ENCODE measurements around the gene KATNB1. TPM values are rescaled to one million over a fixed set of nuclear protein-coding genes. Genes with fewer than 3 reads are reported as not detected.
A peak's percentile ranks its signal among the peaks of the same experiment; 100 is the strongest.

Gene KATNB1
- total RNA-seq, 1 donor from 2014 or later, result 18.0 TPM

GRCh38 chr16:57739756-57740422 is 4.3 kb downstream of the KATNB1 start:
- H3K36me3 ChIP-seq, result peaks cover 27% of the 10 kb centered on the region
- H3K4me3 ChIP-seq, result no peak overlapping the region
- TF ChIP-seq CTCF (IDR thresholded peaks at IDR 0.05), result no peak
- H3K27me3 ChIP-seq (ENCODE audit: low read depth), result no peaks in the 10 kb centered on the region
- no peaks in the 10 kb centered on the region for H3K9me3 ChIP-seq
- ATAC-seq, result no peak
- no peak overlapping the region for H3K27ac ChIP-seq
- no peak for DNase-seq
- intact Hi-C loops (cut with DNase I), result no loop called here
- H3K4me1 ChIP-seq, result peaks cover 12% of the 10 kb centered on the region

GRCh38 chr16:57740423-57741071 is 5.0 kb downstream of the KATNB1 start:
- Histone ChIP-seq H3K9me3 (no peaks in the 10 kb centered on the region), H3K36me3 (peaks cover 30% of the 10 kb centered on the region), H3K27ac (no peak overlapping the region), H3K4me3 (no peak overlapping the region), H3K27me3 (ENCODE audit: low read depth) (no peaks in the 10 kb centered on the region), H3K4me1 (peaks cover 12% of the 10 kb centered on the region)
- TF ChIP-seq CTCF (IDR thresholded peaks at IDR 0.05), result no peak
- intact Hi-C loops (cut with DNase I), result no loop called here
- peak; percentile 36 for DNase-seq
- ATAC-seq, result no peak

- Histone ChIP-seq H3K9me3 (no peaks in the 10 kb centered on the region), H3K4me1 (peaks cover 5% of the 10 kb centered on the region), H3K27me3 (ENCODE audit: low read depth) (no peaks in the 10 kb centered on the region), H3K36me3 (peaks cover 30% of the 10 kb centered on the region), H3K27ac (no peak overlapping the region), H3K4me3 (no peak overlapping the region)
- peak; percentile 38 for DNase-seq
- no peak for TF ChIP-seq CTCF (IDR thresholded peaks at IDR 0.05)
- ATAC-seq, result no peak
- intact Hi-C loops (cut with DNase I), result no loop called here
Measured at GRCh38 chr16:57741660-57742191, 6.2 kb downstream of the KATNB1 start.

- no peak overlapping the region for H3K27ac ChIP-seq
- H3K4me3 ChIP-seq, result no peak overlapping the region
- H3K36me3 ChIP-seq, result peaks cover 33% of the 10 kb centered on the region
- no peak for DNase-seq
- intact Hi-C loops (cut with DNase I), result no loop called here
- no peaks in the 10 kb centered on the region for H3K4me1 ChIP-seq
- no peak for ATAC-seq
- no peaks in the 10 kb centered on the region for H3K27me3 ChIP-seq (ENCODE audit: low read depth)
- H3K9me3 ChIP-seq, result no peaks in the 10 kb centered on the region
- TF ChIP-seq CTCF (IDR thresholded peaks at IDR 0.05), result no peak
Measured at GRCh38 chr16:57742543-57742942, 7.0 kb downstream of the KATNB1 start.

- no peaks in the 10 kb centered on the region for H3K9me3 ChIP-seq
- no peaks in the 10 kb centered on the region for H3K27me3 ChIP-seq (ENCODE audit: low read depth)
- no peaks in the 10 kb centered on the region for H3K4me1 ChIP-seq
- H3K4me3 ChIP-seq, result no peak overlapping the region
- peaks cover 36% of the 10 kb centered on the region for H3K36me3 ChIP-seq
- ATAC-seq, result no peak
- TF ChIP-seq CTCF (IDR thresholded peaks at IDR 0.05), result no peak
- no peak overlapping the region for H3K27ac ChIP-seq
- no peak for DNase-seq
- intact Hi-C loops (cut with DNase I), result no loop called here
Measured at GRCh38 chr16:57743458-57743857, 7.9 kb downstream of the KATNB1 start.

Measured in lower lobe of right lung (tissue), 2 donors.